NOMO-1 treated with DMSO at 0.1 percent for 48 hours (cell line): ENCODE data around the gene TRPM2.
"Not testable (repeated sequence)": the region's sequence is repeated elsewhere in the genome, so short reads cannot be mapped to it uniquely, and the experiment has no call there.

Experiments
- DNase-seq: peaks from one replicate; lab custom pipeline; 2025; ENCODE audit not compliant: unreplicated experiment; lab: John Stamatoyannopoulos, UW

Gene TRPM2

GRCh38 chr21:44394733-44395132 lies 41.3 kb downstream of the TRPM2 start:
- DNase-seq: no peak

- DNase-seq: no peak
Observed at GRCh38 chr21:44395260-44395659, 41.8 kb downstream of the TRPM2 start.

DNA sequence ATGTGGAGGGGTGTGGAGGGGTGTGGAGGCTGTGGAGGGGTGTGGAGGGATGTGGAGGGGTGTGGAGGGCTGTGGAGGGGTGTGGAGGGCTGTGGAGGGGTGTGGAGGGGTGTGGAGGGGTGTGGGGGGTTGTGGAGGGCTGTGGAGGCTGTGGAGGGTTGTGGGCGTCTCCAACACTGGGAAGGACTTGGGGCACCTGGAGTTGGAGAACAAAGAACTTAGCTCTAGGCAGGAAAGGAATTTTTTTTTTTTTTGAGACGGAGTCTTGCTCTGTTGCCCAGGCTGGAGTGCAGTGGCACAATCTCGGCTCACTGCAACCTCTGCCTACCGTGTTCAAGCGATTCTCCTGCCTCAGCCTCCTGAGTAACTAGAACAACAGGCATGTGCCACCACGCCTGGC lies 43.4 kb downstream of the TRPM2 start:
- DNase-seq: not testable (repeated sequence)

- DNase-seq: no peak
Observed at GRCh38 chr21:44397431-44398031, 44.1 kb downstream of the TRPM2 start.

- no peak for DNase-seq
Observed at GRCh38 chr21:44398499-44398898, 45.1 kb downstream of the TRPM2 start.

DNA sequence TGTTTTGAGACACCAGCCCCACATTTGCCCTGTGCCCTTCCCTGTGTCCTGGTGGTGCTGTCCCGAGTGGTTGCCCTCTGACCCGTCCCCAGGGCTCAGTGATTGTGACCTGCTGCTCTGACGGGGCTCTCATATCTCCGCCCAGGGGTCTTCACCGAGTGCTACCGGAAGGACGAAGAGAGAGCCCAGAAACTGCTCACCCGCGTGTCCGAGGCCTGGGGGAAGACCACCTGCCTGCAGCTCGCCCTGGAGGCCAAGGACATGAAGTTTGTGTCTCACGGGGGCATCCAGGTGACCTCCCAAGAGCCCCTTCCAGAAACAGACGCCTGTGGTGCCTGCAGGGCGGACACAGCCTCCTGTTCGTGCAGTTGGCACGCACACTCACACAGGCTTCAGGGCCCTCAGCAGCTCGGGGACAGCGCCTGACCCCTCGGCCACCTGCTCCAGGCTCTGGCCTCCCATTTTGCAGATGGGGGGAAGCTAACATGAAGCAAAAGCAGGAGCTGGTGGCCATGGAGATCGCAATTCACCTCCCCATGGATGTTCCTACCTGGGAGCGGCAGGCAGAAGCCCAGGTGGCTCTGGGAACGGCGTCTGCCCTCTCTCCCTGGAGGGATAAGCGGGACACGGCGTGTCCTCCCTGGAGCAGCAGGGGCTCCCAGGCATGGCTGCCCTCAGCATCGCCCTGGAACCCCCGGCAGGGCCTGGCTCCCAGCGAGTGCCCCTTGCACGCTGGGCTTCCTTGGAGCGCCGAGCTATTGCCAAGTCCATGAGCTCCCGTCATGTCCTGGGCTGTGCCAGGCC lies 45.9 kb downstream of the TRPM2 start:
- no peak for DNase-seq

DNA sequence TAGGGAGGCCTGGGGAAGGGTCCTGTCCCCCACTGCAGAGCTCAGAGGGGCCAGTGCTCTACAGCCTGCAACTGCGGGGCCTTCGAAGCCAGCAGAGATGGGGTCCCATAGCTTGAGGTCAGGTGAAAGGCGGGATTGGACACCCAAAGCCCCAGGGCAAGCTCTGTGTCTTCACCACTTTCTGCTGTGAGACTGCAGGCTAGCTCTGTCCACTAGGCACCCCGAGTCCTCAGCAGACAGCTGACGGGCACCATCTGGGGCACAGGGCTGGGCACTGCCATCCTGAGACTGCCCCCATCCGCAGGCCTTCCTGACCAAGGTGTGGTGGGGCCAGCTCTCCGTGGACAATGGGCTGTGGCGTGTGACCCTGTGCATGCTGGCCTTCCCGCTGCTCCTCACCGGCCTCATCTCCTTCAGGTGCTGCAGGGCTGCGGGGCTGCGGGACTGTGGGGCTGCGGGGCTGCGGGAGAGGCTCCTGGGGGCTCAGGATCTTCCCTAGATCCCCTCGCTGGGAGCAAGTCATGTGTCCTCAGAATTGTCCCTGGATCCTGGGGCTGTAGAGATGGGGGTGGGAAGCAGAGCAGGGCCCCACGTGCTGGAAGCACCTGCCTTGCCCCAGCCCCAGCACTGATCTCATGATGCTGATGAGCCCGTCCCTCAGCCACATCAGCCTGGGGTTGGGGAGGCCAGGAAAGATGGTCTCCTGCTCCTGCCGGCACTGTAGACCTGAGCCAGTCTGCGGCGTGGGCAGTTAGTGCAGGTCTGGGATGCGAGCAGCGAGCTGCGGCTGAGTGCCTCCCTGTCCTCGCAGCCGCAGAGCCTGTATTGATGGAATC lies 46.8 kb downstream of the TRPM2 start:
- no peak for DNase-seq

DNA sequence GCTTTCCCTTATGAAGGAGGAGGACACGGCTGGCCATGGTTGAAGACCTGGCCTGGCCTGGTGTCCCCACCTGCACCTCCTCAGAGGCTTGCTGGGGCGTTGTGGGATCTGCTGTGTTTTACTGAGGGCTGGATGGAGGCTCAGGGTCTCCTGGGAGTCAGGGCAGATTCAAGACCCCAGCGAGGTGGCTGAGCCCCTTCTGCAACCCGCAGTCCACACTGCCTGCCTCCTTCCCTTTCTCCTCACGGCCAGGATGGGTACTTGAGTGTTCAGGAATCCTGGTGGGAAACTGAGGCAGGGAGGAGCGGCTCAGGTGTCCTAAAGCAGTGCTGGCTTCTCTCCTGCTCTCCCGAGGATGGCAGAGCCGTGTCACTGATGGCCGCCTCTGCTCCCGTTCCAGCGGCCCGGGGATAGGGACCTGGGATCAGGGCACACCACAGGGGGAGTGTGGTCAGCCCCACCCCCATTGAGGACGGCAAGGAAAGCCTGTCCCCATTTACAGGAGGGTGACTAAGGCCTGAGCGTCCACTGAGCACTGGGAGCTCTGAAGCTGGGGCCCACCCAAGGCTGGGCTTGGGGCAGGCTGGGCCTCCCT lies 47.5 kb downstream of the TRPM2 start:
- DNase-seq: no peak

DNA sequence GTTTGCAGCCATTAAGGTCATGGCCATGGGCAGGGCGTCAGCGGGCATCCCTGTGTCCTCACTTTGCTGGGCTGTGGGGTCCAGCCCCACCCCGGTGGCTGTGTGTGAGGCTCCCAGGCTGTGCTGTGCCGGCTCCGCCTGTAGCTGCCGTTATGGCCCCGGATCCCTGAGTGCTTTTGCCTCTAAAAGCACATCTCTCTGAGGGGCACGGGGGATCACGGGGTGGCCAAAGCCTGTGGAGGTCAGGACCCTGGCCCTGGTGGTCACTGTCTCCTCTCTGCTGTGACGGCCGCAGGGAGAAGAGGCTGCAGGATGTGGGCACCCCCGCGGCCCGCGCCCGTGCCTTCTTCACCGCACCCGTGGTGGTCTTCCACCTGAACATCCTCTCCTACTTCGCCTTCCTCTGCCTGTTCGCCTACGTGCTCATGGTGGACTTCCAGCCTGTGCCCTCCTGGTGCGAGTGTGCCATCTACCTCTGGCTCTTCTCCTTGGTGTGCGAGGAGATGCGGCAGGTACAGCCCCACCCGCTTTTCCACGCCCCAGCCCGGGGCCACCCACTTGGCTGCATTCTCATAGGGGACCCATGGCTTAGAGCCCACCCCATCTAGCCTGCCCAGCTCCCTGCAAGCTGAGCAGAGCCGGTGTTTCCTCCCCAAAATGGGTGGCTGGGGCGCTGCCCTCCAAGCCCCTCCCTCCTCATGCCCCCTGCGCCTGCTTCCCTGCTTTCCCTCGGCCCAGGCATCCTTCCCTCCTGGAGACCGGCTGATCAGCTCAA lies 48.2 kb downstream of the TRPM2 start:
- DNase-seq: no peak

DNA sequence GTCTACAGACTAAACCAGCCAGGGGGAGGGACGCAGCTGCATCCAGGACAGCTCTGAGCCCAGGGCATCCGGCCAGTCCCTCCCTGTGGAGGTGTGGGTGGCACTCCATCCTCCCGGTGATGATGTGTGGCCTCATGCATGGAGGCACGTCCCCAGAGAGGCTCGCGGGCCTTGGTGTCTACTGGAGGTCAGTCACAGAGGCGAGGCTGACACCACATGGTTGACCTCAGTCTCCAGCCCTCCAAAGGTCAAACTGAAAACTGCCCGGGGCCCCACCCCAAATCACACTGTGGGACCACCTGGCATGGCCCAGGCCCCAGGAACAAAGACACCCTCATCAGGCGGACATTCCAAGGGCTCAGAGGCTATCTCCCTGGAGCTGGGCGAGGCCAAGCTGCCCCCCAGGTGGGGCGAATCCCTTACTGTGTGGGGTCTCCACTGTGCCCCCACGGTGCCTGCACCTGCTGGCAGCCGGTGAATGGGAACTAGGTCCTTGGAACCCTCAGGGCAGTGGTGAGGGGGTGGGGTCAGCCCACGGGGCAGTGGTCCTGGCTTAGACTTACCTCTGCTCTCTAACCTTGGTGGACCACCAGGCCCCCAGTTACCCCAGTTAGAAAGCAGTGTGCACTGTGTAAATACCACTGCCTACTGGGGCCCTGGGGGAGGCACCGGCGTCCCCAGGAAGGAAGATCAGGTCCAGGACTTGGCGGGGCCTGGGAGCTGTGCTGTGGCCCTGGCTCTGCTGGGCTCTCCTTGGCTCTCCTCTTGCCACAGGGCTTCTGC lies 49.1 kb downstream of the TRPM2 start:
- DNase-seq: no peak

GRCh38 chr21:44403106-44404020 lies 49.9 kb downstream of the TRPM2 start:
- no peak for DNase-seq

- DNase-seq: not testable (repeated sequence)
Observed at GRCh38 chr21:44404482-44404881, 51.1 kb downstream of the TRPM2 start.

DNA sequence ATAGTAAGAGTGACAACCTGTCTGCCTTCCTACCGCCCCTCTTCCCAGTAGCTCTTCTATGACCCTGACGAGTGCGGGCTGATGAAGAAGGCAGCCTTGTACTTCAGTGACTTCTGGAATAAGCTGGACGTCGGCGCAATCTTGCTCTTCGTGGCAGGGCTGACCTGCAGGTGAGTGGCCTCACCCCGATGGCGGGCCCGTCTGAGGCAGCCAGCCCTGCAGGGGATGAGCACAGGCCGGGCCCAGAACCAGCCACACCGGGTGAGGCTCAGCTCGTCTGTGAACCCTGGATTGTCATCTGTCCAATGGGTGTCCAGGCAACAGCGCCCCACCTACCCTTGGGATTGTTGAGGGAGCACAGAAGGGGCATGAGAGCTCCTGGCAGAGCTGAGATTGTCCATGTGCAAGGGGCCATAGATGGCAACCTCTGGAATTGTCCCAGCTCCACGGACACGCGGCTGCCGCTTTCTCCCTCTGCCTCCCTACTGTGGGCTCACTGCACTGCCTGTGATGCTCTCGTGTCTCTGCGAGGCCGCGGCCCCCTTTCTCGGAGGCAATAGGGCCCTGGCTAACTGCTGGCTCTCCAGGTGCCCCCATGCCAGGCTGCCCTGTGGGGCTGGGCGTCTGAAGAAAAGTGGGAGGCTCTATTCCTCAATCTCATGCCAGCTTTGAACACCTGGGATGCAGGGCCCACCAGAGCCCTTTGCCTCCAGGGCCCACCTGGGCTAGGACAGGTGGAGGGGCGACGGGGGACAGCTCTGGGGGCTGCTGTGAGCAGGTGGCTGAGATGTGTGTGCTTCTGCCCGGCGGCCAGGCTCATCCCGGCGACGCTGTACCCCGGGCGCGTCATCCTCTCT lies 51.9 kb downstream of the TRPM2 start:
- DNase-seq: no peak

DNA sequence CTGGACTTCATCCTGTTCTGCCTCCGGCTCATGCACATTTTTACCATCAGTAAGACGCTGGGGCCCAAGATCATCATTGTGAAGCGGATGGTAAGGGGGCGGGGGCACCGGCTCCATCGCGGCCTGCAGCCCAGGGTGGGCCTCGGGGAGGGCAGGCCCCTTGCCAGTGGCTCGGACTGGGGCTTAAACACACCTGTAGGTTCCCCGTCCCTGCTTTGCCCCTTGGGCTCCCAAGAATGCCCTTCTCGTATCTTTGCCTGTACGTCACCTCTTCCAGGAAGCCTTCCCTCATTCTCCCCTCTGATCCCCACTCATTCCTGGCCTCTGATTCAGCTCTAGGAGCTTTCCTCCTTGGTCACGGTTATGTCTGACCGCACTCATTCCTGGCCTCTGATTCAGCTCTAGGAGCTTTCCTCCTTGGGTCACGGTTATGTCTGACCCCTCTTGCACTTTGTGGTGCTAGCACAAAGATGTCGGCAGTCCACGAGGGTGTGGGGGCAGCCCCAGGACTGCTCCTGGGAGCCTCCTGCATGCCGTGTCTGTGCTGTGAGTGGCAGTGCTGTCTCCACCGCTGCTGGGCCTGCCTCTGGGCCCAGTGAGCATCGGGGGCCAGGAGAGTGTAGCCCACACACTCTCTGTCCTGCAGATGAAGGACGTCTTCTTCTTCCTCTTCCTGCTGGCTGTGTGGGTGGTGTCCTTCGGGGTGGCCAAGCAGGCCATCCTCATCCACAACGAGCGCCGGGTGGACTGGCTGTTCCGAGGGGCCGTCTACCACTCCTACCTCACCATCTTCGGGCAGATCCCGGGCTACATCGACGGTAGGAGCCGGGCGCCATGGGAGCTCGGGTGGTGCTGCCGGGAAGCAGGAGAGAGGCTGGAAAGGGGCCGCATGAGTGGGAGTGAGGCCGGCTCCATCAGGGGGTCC lies 52.8 kb downstream of the TRPM2 start:
- DNase-seq: no peak

DNA sequence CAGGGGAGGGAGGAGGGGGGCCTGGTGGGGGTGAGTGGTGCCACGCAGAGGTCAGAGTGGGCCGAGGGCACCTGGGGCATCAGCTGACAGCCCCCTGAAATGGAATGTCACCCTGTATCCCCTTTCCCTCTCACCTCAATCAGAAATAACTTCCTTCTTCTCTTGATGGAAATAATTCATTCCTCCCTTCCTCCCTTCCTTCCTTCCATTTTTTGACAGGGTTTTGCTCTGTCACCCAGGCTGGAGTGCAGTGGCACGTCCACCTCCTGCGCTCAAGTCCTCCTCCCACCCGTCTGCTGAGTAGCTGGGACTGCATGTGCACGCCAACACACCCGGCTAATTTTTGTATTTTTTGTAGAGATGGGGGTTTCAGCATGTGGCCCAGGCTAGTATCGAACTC lies 53.5 kb downstream of the TRPM2 start:
- no peak for DNase-seq

GRCh38 chr21:44407493-44407892 lies 54.1 kb downstream of the TRPM2 start:
- DNase-seq: no peak

DNA sequence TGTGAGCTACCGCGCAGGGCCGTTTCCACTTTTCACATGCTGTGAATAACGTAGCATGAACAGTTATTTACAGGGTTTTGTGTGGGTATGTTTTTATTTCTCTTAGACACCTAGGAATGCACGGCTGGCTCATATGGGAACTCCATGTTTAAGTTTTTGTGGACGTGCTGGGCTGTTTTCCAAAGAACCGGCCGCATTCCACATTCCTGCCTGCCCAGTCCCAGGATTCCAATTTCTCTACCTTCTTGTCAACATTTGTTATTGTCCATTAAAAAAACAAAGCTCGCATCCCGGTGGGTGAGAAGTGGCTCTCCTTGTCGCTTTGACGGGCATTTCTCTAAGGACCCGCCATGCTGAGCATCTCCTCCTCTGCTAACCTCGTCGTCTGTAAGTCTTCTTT lies 54.8 kb downstream of the TRPM2 start:
- no peak for DNase-seq
